Upper lobe of left lung (tissue), 4 donors: ENCODE data around the gene PSMB3.

Source experiments
- EP300 ChIP-seq, 4 donors: sonication (generic); formaldehyde crosslinking; IDR thresholded peaks; one replicate each; pipeline ENCODE4 v1.5.1; 2017; ENCODE audit warnings: antibody characterized with exemption in 4 of 4, control low read depth in 2 of 4
- POLR2A ChIP-seq, 4 donors: fragments of 450-650 bp; IDR thresholded peaks; one replicate each; pipeline ENCODE4 v1.5.1; 2016 to 2017; ENCODE audit warnings: antibody characterized with exemption in 4 of 4, mild to moderate bottlenecking in 2 of 4
- POLR2AphosphoS5 ChIP-seq, 2 donors: sonication (generic); formaldehyde crosslinking; IDR thresholded peaks; one replicate each; pipeline ENCODE4 v1.5.1; 2017; ENCODE audit warnings: antibody characterized with exemption in 2 of 2
- TF ChIP-seq, protein P1 (sequence below), 6 experiments: fragments of 450-650 bp in 4 of 6; fragments of 200-600 bp in 2 of 6; sonication (generic) in 2 of 6; IDR thresholded peaks; one replicate each; pipeline ENCODE4 v1.5.1; 2016 to 2019; ENCODE audit warnings: antibody characterized with exemption in 6 of 6

DNA sequence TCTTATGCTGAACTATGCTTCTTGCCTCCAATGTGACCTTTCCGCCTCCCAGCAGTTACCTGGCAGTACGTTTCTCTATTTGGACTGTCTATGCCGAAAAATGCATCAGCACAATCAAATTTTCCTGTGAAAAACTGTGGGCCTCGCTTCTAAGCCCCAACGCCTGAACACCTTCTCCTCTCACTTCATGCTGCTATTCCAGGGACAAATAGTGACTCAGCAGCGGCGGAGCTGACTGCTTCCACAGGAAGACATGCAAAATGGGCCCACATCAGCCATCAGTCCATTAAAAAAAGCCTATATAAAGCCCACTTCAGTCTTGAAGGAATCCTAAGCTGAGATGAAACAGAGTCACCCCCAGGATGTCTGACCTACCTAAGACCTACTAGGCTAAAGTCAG, 57.3 kb downstream of the PSMB3 start:
- TF ChIP-seq POLR2A (IDR thresholded peaks at IDR 0.05) (no peak), EP300 (IDR thresholded peaks at IDR 0.05) (no peak), POLR2AphosphoS5 (IDR thresholded peaks at IDR 0.05) (no peak)
- TF ChIP-seq, protein P1, sequence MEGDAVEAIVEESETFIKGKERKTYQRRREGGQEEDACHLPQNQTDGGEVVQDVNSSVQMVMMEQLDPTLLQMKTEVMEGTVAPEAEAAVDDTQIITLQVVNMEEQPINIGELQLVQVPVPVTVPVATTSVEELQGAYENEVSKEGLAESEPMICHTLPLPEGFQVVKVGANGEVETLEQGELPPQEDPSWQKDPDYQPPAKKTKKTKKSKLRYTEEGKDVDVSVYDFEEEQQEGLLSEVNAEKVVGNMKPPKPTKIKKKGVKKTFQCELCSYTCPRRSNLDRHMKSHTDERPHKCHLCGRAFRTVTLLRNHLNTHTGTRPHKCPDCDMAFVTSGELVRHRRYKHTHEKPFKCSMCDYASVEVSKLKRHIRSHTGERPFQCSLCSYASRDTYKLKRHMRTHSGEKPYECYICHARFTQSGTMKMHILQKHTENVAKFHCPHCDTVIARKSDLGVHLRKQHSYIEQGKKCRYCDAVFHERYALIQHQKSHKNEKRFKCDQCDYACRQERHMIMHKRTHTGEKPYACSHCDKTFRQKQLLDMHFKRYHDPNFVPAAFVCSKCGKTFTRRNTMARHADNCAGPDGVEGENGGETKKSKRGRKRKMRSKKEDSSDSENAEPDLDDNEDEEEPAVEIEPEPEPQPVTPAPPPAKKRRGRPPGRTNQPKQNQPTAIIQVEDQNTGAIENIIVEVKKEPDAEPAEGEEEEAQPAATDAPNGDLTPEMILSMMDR (IDR thresholded peaks at IDR 0.05) = no peak
